Lower leg skin (tissue), 4 donors: Measurements from ENCODE around the gene IL32. TPM values are rescaled to one million over a fixed set of nuclear protein-coding genes. Genes with fewer than 3 reads are reported as not detected.

ENCODE experiments used
- DNase-seq, 2 donors: peaks; one replicate each; pipeline ENCODE4 v3.0.0-alpha.2; 2019; ENCODE audit warnings: low spot score in 2 of 2
- H3K4me3 ChIP-seq: fragments of 200-600 bp; sonication (generic); 2 replicates; pipeline ENCODE4 v1.5.1; 2017; ENCODE audit warnings: mild to moderate bottlenecking, low read depth; ENCODE audit not compliant: poor library complexity, severe bottlenecking
- CTCF ChIP-seq, 3 donors: fragments of 450-650 bp; IDR thresholded peaks; one replicate each; pipeline ENCODE4 v1.5.1; 2016; ENCODE audit warnings: antibody characterized with exemption in 3 of 3, mild to moderate bottlenecking in 3 of 3, moderate library complexity in 2 of 3
- POLR2A ChIP-seq, 2 donors: fragments of 450-650 bp; IDR thresholded peaks; one replicate each; pipeline ENCODE4 v1.6.1; 2016 to 2017; ENCODE audit warnings: antibody characterized with exemption in 2 of 2, mild to moderate bottlenecking in 1 of 2, moderate library complexity in 1 of 2
- WGBS, 2 donors: methylation state at CpG; one replicate each; pipeline ENCODE4 v1.1.5; 2018; 5-methylcytosine and 5-hydroxymethylcytosine counted together
- intact Hi-C: fragments of 100-400 bp; cut with DNase I; formaldehyde crosslinking; loops from one replicate; pipeline ENCODE4 v1.15.0; 2023; ENCODE audit warnings: low total_unique reads
- total RNA-seq, 4 donors: library from RNA; depleted of rRNA; stranded (reverse); fragments of >200 nt; gene quantifications; one replicate each; pipeline ENCODE4 v1.1.0, GENCODE V29; 2016

IL32 gene
- total RNA-seq, 4 donors from 2014 or later, result 0.80 to 7.2 (median 5.1) TPM

GRCh38 chr16:3118204-3118790 is 52.9 kb downstream of the IL32 start:
- TF ChIP-seq POLR2A (IDR thresholded peaks at IDR 0.05), result no peak
- no peak for TF ChIP-seq CTCF (IDR thresholded peaks at IDR 0.05)
- DNase-seq, result no peak
- WGBS, 2 donors, result 70 to 81% methylated on average over 15 to 16 of the region's 16 CpGs
- H3K4me3 ChIP-seq, result no peak overlapping the region
- intact Hi-C loops, result no loop called here

GRCh38 chr16:3118846-3119245 is 53.4 kb downstream of the IL32 start:
- H3K4me3 ChIP-seq, result no peak overlapping the region
- TF ChIP-seq POLR2A (IDR thresholded peaks at IDR 0.05) (no peak), CTCF (IDR thresholded peaks at IDR 0.05) (no peak)
- WGBS, 2 donors, result 92 to 95% methylated on average over 18 to 20 of the region's 20 CpGs
- DNase-seq, result no peak
- intact Hi-C loops, result no loop called here

Other genes with a start within 250 kb of the IL32 start
- under 1 TPM in 1 of 4 donors, not detected in 3; 0.63 TPM for gene PRSS21, start 248.4 kb upstream of the IL32 start, total RNA-seq
- gene ZG16B, start 235.3 kb upstream of the IL32 start, total RNA-seq, result 10 to 100 TPM in 3 of 4 donors, 1 to 10 TPM in 1; 5.6 to 67.9 (median 19.4) TPM
- 1 to 10 TPM; 2.3 to 6.7 (median 4.6) TPM for gene PRSS22, start 207.5 kb upstream of the IL32 start, total RNA-seq
- 10 to 100 TPM; 36.4 to 44.6 (median 40.3) TPM for gene FLYWCH2, start 182.4 kb upstream of the IL32 start, total RNA-seq
- gene FLYWCH1, start 153.7 kb upstream of the IL32 start, total RNA-seq, result 10 to 100 TPM; 36.9 to 61.4 (median 46.0) TPM
- gene KREMEN2, start 101.4 kb upstream of the IL32 start, total RNA-seq, result 1 to 10 TPM; 1.9 to 3.8 (median 2.5) TPM
- 10 to 100 TPM in 2 of 4 donors, 1 to 10 TPM in 2; 6.2 to 17.9 (median 10.6) TPM for gene PAQR4, start 96.3 kb upstream of the IL32 start, total RNA-seq
- gene PKMYT1, start 85.2 kb upstream of the IL32 start, total RNA-seq, result 1 to 10 TPM; 3.0 to 7.4 (median 3.9) TPM
- gene CLDN9, start 52.7 kb upstream of the IL32 start, total RNA-seq, result under 1 TPM in 2 of 4 donors, not detected in 2; 0.15 to 0.23 TPM
- gene CLDN6, start 47.5 kb upstream of the IL32 start, total RNA-seq, result not detected
- 10 to 100 TPM; 11.7 to 60.0 (median 23.6) TPM for gene TNFRSF12A, start 45.3 kb upstream of the IL32 start, total RNA-seq
- 10 to 100 TPM; 27.5 to 41.5 (median 31.9) TPM for gene HCFC1R1, start 41.7 kb upstream of the IL32 start, total RNA-seq
- 10 to 100 TPM; 13.2 to 22.1 (median 20.1) TPM for gene THOC6, start 41.6 kb upstream of the IL32 start, total RNA-seq
- 100 to 1,000 TPM in 3 of 4 donors, 10 to 100 TPM in 1; 87.2 to 115 (median 106) TPM for gene BICDL2, start 28.7 kb upstream of the IL32 start, total RNA-seq
- under 1 TPM in 3 of 4 donors, not detected in 1; 0.30 to 0.81 (median 0.49) TPM for gene MMP25, start 19.1 kb upstream of the IL32 start, total RNA-seq
- not detected for gene ZSCAN10, start 33.7 kb downstream of the IL32 start, total RNA-seq
- gene ZNF205, start 46.9 kb downstream of the IL32 start, total RNA-seq, result 10 to 100 TPM; 15.1 to 25.3 (median 18.5) TPM
- 10 to 100 TPM; 10.7 to 18.0 (median 14.6) TPM for gene ZNF213, start 69.4 kb downstream of the IL32 start, total RNA-seq
- gene OR1F1, start 122.6 kb downstream of the IL32 start, total RNA-seq, result not detected
- 1 to 10 TPM; 2.2 to 5.7 (median 3.9) TPM for gene ZNF200, start 169.5 kb downstream of the IL32 start, total RNA-seq
- 1 to 10 TPM in 2 of 4 donors, under 1 TPM in 2; 0.80 to 3.3 (median 1.8) TPM for gene MEFV, start 191.0 kb downstream of the IL32 start, total RNA-seq
- 10 to 100 TPM; 40.4 to 62.3 (median 55.2) TPM for gene ZNF263, start 217.9 kb downstream of the IL32 start, total RNA-seq
- 1 to 10 TPM; 1.9 to 6.9 (median 3.0) TPM for gene TIGD7, start 239.8 kb downstream of the IL32 start, total RNA-seq
- gene ZNF75A, start 239.9 kb downstream of the IL32 start, total RNA-seq, result 10 to 100 TPM; 13.3 to 23.5 (median 18.2) TPM